ENCODE measurements around the gene SPIB.

SPIB gene

GRCh38 chr19:50418176-50419021 is at the start of gene SPIB:
Gene SPIB, plus strand, starts transcription at chr19:50418938. Its CDS starts 25 bp downstream, at chr19:50418963.
- Histone ChIP-seq H3K4me3 (ENCODE audit: low read length in 2 of 2) (peak within 1 kb of the TSS in 1 of 2 donors; percentile 8), H3K27me3 (ENCODE audit: control insufficient read depth in 1 of 2, insufficient read depth in 2 of 2, low read length in 2 of 2) (peaks cover 35 to 41% of the 10 kb centered on the region in 2 donors), H3K27ac (ENCODE audit: low read length) (no peak within 1 kb of the TSS), H3K4me1 (ENCODE audit: control insufficient read depth, insufficient read depth, low read length) (peaks cover 7% of the 10 kb centered on the region), H3K9me3 (ENCODE audit: control insufficient read depth in 2 of 2, low read length in 2 of 2) (no peaks in the 10 kb centered on the region), H3K36me3 (ENCODE audit: control insufficient read depth in 2 of 2, insufficient read depth in 2 of 2, low read length in 2 of 2) (no peaks in the 10 kb centered on the region), H3K9ac (ENCODE audit: low read length in 2 of 2) (no peak within 1 kb of the TSS)

- Histone ChIP-seq H3K4me1 (ENCODE audit: control insufficient read depth, insufficient read depth, low read length) (peaks cover 4% of the 10 kb centered on the region), H3K27ac (ENCODE audit: low read length) (no peak overlapping the region), H3K4me3 (ENCODE audit: low read length in 2 of 2) (no peak overlapping the region), H3K36me3 (ENCODE audit: control insufficient read depth in 2 of 2, insufficient read depth in 2 of 2, low read length in 2 of 2) (no peaks in the 10 kb centered on the region), H3K9me3 (ENCODE audit: control insufficient read depth in 2 of 2, low read length in 2 of 2) (no peaks in the 10 kb centered on the region), H3K27me3 (ENCODE audit: control insufficient read depth in 1 of 2, insufficient read depth in 2 of 2, low read length in 2 of 2) (no peaks in the 10 kb centered on the region), H3K9ac (ENCODE audit: low read length in 2 of 2) (no peak overlapping the region)
These were observed 46.7 kb upstream of the SPIB start for GRCh38 chr19:50371914-50372475.

- Histone ChIP-seq H3K4me3 (ENCODE audit: low read length in 2 of 2) (peak within 1 kb of the TSS; percentile 91 to 96), H3K9ac (ENCODE audit: low read length in 2 of 2) (peak within 1 kb of the TSS; percentile 99 to 100), H3K4me1 (ENCODE audit: control insufficient read depth, insufficient read depth, low read length) (peaks cover 5% of the 10 kb centered on the region), H3K36me3 (ENCODE audit: control insufficient read depth in 2 of 2, insufficient read depth in 2 of 2, low read length in 2 of 2) (peaks cover 18 to 33% of the 10 kb centered on the region in 2 donors), H3K9me3 (ENCODE audit: control insufficient read depth in 2 of 2, low read length in 2 of 2) (no peaks in the 10 kb centered on the region), H3K27me3 (ENCODE audit: control insufficient read depth in 1 of 2, insufficient read depth in 2 of 2, low read length in 2 of 2) (no peaks in the 10 kb centered on the region), H3K27ac (ENCODE audit: low read length) (peak within 1 kb of the TSS; percentile 99)
These were observed 42.3 kb upstream of the SPIB start, which contains the start of gene NR1H2 for GRCh38 chr19:50376166-50377050. Gene NR1H2, plus strand, starts transcription at chr19:50376457. Its CDS starts 1,149 bp downstream, at chr19:50377606.

- Histone ChIP-seq H3K4me3 (ENCODE audit: low read length in 2 of 2) (peak overlapping the region in 1 of 2 donors; percentile 49), H3K27me3 (ENCODE audit: control insufficient read depth in 1 of 2, insufficient read depth in 2 of 2, low read length in 2 of 2) (no peaks in the 10 kb centered on the region), H3K4me1 (ENCODE audit: control insufficient read depth, insufficient read depth, low read length) (peaks cover 5% of the 10 kb centered on the region), H3K9ac (ENCODE audit: low read length in 2 of 2) (no peak overlapping the region), H3K36me3 (ENCODE audit: control insufficient read depth in 2 of 2, insufficient read depth in 2 of 2, low read length in 2 of 2) (peaks cover 19 to 38% of the 10 kb centered on the region in 2 donors), H3K27ac (ENCODE audit: low read length) (no peak overlapping the region), H3K9me3 (ENCODE audit: control insufficient read depth in 2 of 2, low read length in 2 of 2) (no peaks in the 10 kb centered on the region)
These were observed 41.7 kb upstream of the SPIB start for GRCh38 chr19:50377051-50377461.

GRCh38 chr19:50377517-50377916 is 41.2 kb upstream of the SPIB start:
- no peak overlapping the region for H3K4me3 ChIP-seq (ENCODE audit: low read length in 2 of 2)
- H3K27ac ChIP-seq (ENCODE audit: low read length) = no peak overlapping the region
- H3K4me1 ChIP-seq (ENCODE audit: control insufficient read depth, insufficient read depth, low read length) = peaks cover 5% of the 10 kb centered on the region
- H3K27me3 ChIP-seq (ENCODE audit: control insufficient read depth in 1 of 2, insufficient read depth in 2 of 2, low read length in 2 of 2) = no peaks in the 10 kb centered on the region
- peaks cover 19 to 41% of the 10 kb centered on the region in 2 donors for H3K36me3 ChIP-seq (ENCODE audit: control insufficient read depth in 2 of 2, insufficient read depth in 2 of 2, low read length in 2 of 2)
- no peaks in the 10 kb centered on the region for H3K9me3 ChIP-seq (ENCODE audit: control insufficient read depth in 2 of 2, low read length in 2 of 2)
- no peak overlapping the region for H3K9ac ChIP-seq (ENCODE audit: low read length in 2 of 2)

- Histone ChIP-seq H3K27ac (ENCODE audit: low read length) (no peak overlapping the region), H3K9ac (ENCODE audit: low read length in 2 of 2) (no peak overlapping the region), H3K4me3 (ENCODE audit: low read length in 2 of 2) (no peak overlapping the region), H3K36me3 (ENCODE audit: control insufficient read depth in 2 of 2, insufficient read depth in 2 of 2, low read length in 2 of 2) (peaks cover 19 to 41% of the 10 kb centered on the region in 2 donors), H3K4me1 (ENCODE audit: control insufficient read depth, insufficient read depth, low read length) (peaks cover 5% of the 10 kb centered on the region), H3K9me3 (ENCODE audit: control insufficient read depth in 2 of 2, low read length in 2 of 2) (no peaks in the 10 kb centered on the region), H3K27me3 (ENCODE audit: control insufficient read depth in 1 of 2, insufficient read depth in 2 of 2, low read length in 2 of 2) (no peaks in the 10 kb centered on the region)
These were observed 40.4 kb upstream of the SPIB start for GRCh38 chr19:50378169-50378862.

- H3K27me3 ChIP-seq (ENCODE audit: control insufficient read depth in 1 of 2, insufficient read depth in 2 of 2, low read length in 2 of 2) = no peaks in the 10 kb centered on the region
- no peak overlapping the region for H3K4me3 ChIP-seq (ENCODE audit: low read length in 2 of 2)
- H3K9me3 ChIP-seq (ENCODE audit: control insufficient read depth in 2 of 2, low read length in 2 of 2) = no peaks in the 10 kb centered on the region
- H3K9ac ChIP-seq (ENCODE audit: low read length in 2 of 2) = no peak overlapping the region
- no peak overlapping the region for H3K27ac ChIP-seq (ENCODE audit: low read length)
- H3K4me1 ChIP-seq (ENCODE audit: control insufficient read depth, insufficient read depth, low read length) = peaks cover 9% of the 10 kb centered on the region
- peaks cover 19 to 41% of the 10 kb centered on the region in 2 donors for H3K36me3 ChIP-seq (ENCODE audit: control insufficient read depth in 2 of 2, insufficient read depth in 2 of 2, low read length in 2 of 2)
These were observed 39.9 kb upstream of the SPIB start for GRCh38 chr19:50378863-50379236.

- Histone ChIP-seq H3K27ac (ENCODE audit: low read length) (no peak overlapping the region), H3K4me1 (ENCODE audit: control insufficient read depth, insufficient read depth, low read length) (peaks cover 17% of the 10 kb centered on the region), H3K36me3 (ENCODE audit: control insufficient read depth in 2 of 2, insufficient read depth in 2 of 2, low read length in 2 of 2) (peaks cover 19 to 41% of the 10 kb centered on the region in 2 donors), H3K4me3 (ENCODE audit: low read length in 2 of 2) (no peak overlapping the region), H3K9me3 (ENCODE audit: control insufficient read depth in 2 of 2, low read length in 2 of 2) (no peaks in the 10 kb centered on the region), H3K27me3 (ENCODE audit: control insufficient read depth in 1 of 2, insufficient read depth in 2 of 2, low read length in 2 of 2) (no peaks in the 10 kb centered on the region), H3K9ac (ENCODE audit: low read length in 2 of 2) (no peak overlapping the region)
These were observed 39.1 kb upstream of the SPIB start for GRCh38 chr19:50379602-50380001.

- Histone ChIP-seq H3K4me3 (ENCODE audit: low read length in 2 of 2) (no peak overlapping the region), H3K9me3 (ENCODE audit: control insufficient read depth in 2 of 2, low read length in 2 of 2) (no peaks in the 10 kb centered on the region), H3K27me3 (ENCODE audit: control insufficient read depth in 1 of 2, insufficient read depth in 2 of 2, low read length in 2 of 2) (no peaks in the 10 kb centered on the region), H3K9ac (ENCODE audit: low read length in 2 of 2) (no peak overlapping the region), H3K4me1 (ENCODE audit: control insufficient read depth, insufficient read depth, low read length) (peaks cover 22% of the 10 kb centered on the region), H3K27ac (ENCODE audit: low read length) (no peak overlapping the region), H3K36me3 (ENCODE audit: control insufficient read depth in 2 of 2, insufficient read depth in 2 of 2, low read length in 2 of 2) (peaks cover 19 to 41% of the 10 kb centered on the region in 2 donors)
These were observed 38.6 kb upstream of the SPIB start for GRCh38 chr19:50380137-50380536.

- H3K4me1 ChIP-seq (ENCODE audit: control insufficient read depth, insufficient read depth, low read length) = peaks cover 24% of the 10 kb centered on the region
- no peak overlapping the region for H3K4me3 ChIP-seq (ENCODE audit: low read length in 2 of 2)
- H3K9ac ChIP-seq (ENCODE audit: low read length in 2 of 2) = no peak overlapping the region
- H3K27ac ChIP-seq (ENCODE audit: low read length) = no peak overlapping the region
- H3K27me3 ChIP-seq (ENCODE audit: control insufficient read depth in 1 of 2, insufficient read depth in 2 of 2, low read length in 2 of 2) = no peaks in the 10 kb centered on the region
- H3K36me3 ChIP-seq (ENCODE audit: control insufficient read depth in 2 of 2, insufficient read depth in 2 of 2, low read length in 2 of 2) = peaks cover 19 to 41% of the 10 kb centered on the region in 2 donors
- H3K9me3 ChIP-seq (ENCODE audit: control insufficient read depth in 2 of 2, low read length in 2 of 2) = no peaks in the 10 kb centered on the region
These were observed 38.0 kb upstream of the SPIB start for GRCh38 chr19:50380751-50381151.

All from stomach smooth muscle (tissue), 2 donors.